Natural killer cell (primary cell): ENCODE results near the gene RASSF4. TPM values are rescaled to one million over a fixed set of nuclear protein-coding genes. Genes with fewer than 3 reads are reported as not detected.

Source experiments
- ATAC-seq, 3 donors: fragments of 150-1000 bp in 2 of 3; fragments of 200-7000 bp in 1 of 3; cut with Tn5 transposase; 1 replicate in 1 of 3; 2 replicates in 2 of 3; pipeline ENCODE4 v1.10.0; 2021; ENCODE audit warnings: mild to moderate bottlenecking in 2 of 3, moderate library complexity in 2 of 3
- DNase-seq, 2 donors: peaks; one replicate each; pipeline versions ENCODE4 v3.0.0 to v3.0.0-alpha.2; 2013 to 2021; ENCODE audit warnings: mixed read lengths in 1 of 2
- H3K27ac ChIP-seq: one replicate; pipeline ENCODE4 v1.5.1; 2013; ENCODE audit warnings: mild to moderate bottlenecking, low read length
- H3K27me3 ChIP-seq: one replicate; pipeline ENCODE4 v1.6.1; 2013; ENCODE audit warnings: low read length; ENCODE audit not compliant: control insufficient read depth, insufficient read depth
- H3K36me3 ChIP-seq: one replicate; pipeline ENCODE4 v1.6.1; 2013; ENCODE audit warnings: low read length; ENCODE audit not compliant: control insufficient read depth, insufficient read depth
- H3K4me1 ChIP-seq: one replicate; pipeline ENCODE4 v1.6.1; 2013; ENCODE audit warnings: low read length; ENCODE audit not compliant: control insufficient read depth, insufficient read depth
- H3K4me3 ChIP-seq: one replicate; pipeline ENCODE4 v1.5.1; 2013; ENCODE audit warnings: low read length
- H3K9me3 ChIP-seq: one replicate; pipeline ENCODE4 v1.6.1; 2013; ENCODE audit warnings: low read length; ENCODE audit not compliant: control insufficient read depth, insufficient read depth
- H3K27ac Mint-ChIP-seq, 2 donors: one replicate each; pipeline ENCODE4 v1.8.0; 2022; ENCODE audit warnings: mild to moderate bottlenecking in 2 of 2, mixed read lengths in 2 of 2, moderate library complexity in 1 of 2
- H3K27me3 Mint-ChIP-seq, 2 donors: one replicate each; pipeline ENCODE4 v1.8.0; 2022; ENCODE audit warnings: low read depth in 2 of 2, mixed read lengths in 2 of 2
- H3K36me3 Mint-ChIP-seq: one replicate; pipeline ENCODE4 v1.8.0; 2022; ENCODE audit warnings: mixed read lengths
- H3K4me1 Mint-ChIP-seq, 2 donors: one replicate each; pipeline ENCODE4 v1.8.0; 2022; ENCODE audit warnings: mixed read lengths in 2 of 2
- H3K4me3 Mint-ChIP-seq: one replicate; pipeline ENCODE4 v1.8.0; 2022; ENCODE audit warnings: mild to moderate bottlenecking, moderate library complexity, mixed read lengths
- H3K9me3 Mint-ChIP-seq, 2 donors: one replicate each; pipeline ENCODE4 v1.8.0; 2022; ENCODE audit warnings: mixed read lengths in 2 of 2
- WGBS: methylation state at CpG from one replicate; pipeline ENCODE4 v1.1.7; 2013; ENCODE audit warnings: missing lambda C conversion rate; ENCODE audit not compliant: insufficient coverage; 5-methylcytosine and 5-hydroxymethylcytosine counted together
- intact Hi-C: fragments of 100-400 bp; cut with micrococcal nuclease; formaldehyde crosslinking; loops from one replicate; pipeline ENCODE4 v1.14.2; 2022
- total RNA-seq, 4 donors: library from RNA; stranded (reverse); fragments of 120-200 nt in 1 of 4; gene quantifications; one replicate each; pipeline versions ENCODE4 v1.2.3 to v1.2.4, GENCODE V29; 2013 to 2022
- TF ChIP-seq, protein P1 (sequence below): fragments of 200-600 bp; IDR thresholded peaks from one replicate; pipeline ENCODE4 v1.8.0; 2022; ENCODE audit warnings: antibody characterized with exemption

The RASSF4 gene
- total RNA-seq, 3 donors from 2014 or later (not counting 1 experiment from before 2014, with no cell fraction given), result 99.8 to 116 (median 104) TPM

DNA sequence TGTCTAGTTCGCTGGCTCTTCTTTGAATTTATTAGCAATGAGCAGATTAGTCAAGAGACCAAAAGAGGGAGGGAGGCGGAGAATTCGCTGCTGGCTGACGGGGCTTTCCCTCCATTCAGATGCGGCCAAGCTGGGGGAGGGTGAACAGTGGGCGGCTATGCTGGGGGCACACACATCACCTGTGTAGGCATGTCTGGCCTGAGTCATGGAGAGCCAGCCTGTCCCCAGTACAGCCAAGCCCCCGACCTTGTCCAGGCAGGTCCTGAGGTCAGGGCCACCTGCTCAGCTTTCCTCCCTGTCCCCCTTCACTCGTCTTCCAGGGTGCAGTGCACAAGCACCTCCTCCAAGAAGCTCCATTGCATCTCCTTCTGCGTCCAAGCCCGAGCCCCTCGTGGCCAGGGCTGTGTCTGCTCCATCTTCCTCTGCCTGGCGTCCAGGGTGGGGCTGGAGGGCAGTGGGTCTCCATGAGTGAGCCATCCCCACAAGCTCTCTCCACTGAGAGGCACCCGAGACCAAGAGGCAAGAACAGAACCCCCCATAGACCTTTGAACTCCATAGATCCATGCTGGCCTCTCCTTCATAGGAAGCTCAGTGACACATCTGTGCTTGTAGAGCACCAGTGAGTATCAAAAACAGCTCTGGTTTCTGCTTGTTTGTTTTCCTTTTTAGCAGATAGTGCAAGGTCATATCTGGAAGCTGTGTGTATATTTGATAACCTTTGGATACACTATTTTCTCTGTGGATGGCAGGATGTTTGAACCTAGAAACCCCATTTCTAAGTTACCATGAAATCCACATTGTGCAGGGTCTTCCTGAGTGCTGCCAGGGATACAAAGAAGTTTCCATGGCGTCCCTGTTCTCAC, 20.9 kb downstream of the RASSF4 start:
- DNase-seq (no peak), ATAC-seq (no peak)
- Mint-ChIP-seq H3K36me3 (no peaks in the 10 kb centered on the region), H3K4me1 (peaks cover 6 to 8% of the 10 kb centered on the region in 2 donors), H3K9me3 (no peaks in the 10 kb centered on the region), H3K27ac (peak overlapping the region; percentile 2 to 7), H3K4me3 (no peak overlapping the region), H3K27me3 (no peaks in the 10 kb centered on the region)
- Histone ChIP-seq H3K36me3 (peaks cover 11% of the 10 kb centered on the region), H3K27me3 (no peaks in the 10 kb centered on the region), H3K4me1 (no peaks in the 10 kb centered on the region), H3K9me3 (no peaks in the 10 kb centered on the region), H3K4me3 (no peak overlapping the region), H3K27ac (no peak overlapping the region)
- WGBS, result 79% methylated on average over 14 of the region's 14 CpGs
- TF ChIP-seq, protein P1, sequence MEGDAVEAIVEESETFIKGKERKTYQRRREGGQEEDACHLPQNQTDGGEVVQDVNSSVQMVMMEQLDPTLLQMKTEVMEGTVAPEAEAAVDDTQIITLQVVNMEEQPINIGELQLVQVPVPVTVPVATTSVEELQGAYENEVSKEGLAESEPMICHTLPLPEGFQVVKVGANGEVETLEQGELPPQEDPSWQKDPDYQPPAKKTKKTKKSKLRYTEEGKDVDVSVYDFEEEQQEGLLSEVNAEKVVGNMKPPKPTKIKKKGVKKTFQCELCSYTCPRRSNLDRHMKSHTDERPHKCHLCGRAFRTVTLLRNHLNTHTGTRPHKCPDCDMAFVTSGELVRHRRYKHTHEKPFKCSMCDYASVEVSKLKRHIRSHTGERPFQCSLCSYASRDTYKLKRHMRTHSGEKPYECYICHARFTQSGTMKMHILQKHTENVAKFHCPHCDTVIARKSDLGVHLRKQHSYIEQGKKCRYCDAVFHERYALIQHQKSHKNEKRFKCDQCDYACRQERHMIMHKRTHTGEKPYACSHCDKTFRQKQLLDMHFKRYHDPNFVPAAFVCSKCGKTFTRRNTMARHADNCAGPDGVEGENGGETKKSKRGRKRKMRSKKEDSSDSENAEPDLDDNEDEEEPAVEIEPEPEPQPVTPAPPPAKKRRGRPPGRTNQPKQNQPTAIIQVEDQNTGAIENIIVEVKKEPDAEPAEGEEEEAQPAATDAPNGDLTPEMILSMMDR, result no peak
- intact Hi-C loops, result no loop called here

DNA sequence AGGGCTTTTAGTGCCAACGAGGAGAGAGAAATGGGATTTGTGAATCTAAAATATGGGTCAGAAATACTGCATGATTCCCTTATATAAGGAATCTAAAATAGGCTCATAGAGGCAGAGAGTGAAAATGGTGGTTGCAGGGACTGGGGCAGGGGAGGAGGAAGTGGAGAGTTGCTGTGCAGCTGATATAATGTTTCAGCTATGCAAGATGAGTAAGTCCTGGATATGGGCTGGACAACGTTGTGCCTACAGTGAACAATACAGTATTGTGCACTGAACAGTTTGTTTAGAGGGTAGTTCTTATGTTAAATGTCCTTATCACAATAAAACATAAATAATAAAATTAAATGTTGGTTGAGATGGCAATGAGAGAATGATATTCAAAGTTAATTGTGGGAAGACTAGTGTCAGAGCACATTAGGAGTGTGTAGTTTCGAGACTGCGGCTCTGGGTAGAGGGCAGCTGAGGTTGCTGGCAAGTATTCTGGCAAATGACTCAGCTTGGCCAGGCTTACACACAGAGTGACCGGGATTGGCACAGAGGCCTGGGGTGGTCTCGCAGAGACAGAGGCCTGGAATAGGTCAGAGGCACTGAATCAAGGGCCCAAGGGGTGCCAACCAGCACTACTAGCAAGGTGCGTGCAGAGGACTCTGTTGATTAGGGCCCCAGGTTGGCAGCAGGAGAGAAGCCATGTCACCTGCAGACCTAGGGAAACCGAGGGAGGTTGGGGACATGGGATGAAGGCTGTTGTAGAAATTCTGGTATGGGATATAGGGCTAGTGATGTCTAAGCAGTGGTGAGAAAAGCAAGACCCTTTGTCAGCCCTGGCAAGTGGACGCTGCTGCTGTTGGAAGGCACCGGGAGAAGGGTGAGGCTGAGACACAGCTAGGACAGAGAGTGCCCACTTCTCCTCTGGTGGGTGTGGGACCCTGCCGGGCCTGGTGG, 21.8 kb downstream of the RASSF4 start:
- H3K4me1 ChIP-seq, result no peaks in the 10 kb centered on the region
- Mint-ChIP-seq H3K4me3 (no peak overlapping the region), H3K4me1 (peaks cover 6 to 8% of the 10 kb centered on the region in 2 donors), H3K27ac (peak overlapping the region; percentile 2 to 7), H3K36me3 (no peaks in the 10 kb centered on the region), H3K9me3 (no peaks in the 10 kb centered on the region), H3K27me3 (no peaks in the 10 kb centered on the region)
- H3K27ac ChIP-seq, result no peak overlapping the region
- no peak for DNase-seq
- TF ChIP-seq, protein P1, result no peak
- H3K27me3 ChIP-seq, result no peaks in the 10 kb centered on the region
- no peak overlapping the region for H3K4me3 ChIP-seq
- ATAC-seq, result no peak
- intact Hi-C loops, result no loop called here
- WGBS, result 85% methylated on average over 11 of the region's 11 CpGs
- H3K36me3 ChIP-seq, result peaks cover 11% of the 10 kb centered on the region
- no peaks in the 10 kb centered on the region for H3K9me3 ChIP-seq

DNA sequence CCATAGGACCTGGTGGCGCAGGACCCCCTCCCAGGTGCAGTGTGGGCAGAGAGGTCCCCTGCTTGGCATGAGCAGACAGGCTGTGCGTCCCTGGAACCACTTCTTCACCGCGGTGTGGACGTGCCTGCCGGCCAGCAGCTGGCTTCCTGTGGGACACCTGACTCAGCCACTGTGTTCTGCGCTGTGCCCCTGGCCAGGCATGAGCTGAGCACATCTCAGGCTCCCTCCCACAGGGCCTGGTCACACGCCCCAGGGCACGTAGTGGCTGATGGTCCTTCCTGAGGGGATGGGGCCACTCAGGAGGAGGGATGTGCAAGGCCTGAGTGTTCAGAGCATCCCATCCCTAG, 22.5 kb downstream of the RASSF4 start:
- Histone ChIP-seq H3K27ac (no peak overlapping the region), H3K4me3 (no peak overlapping the region), H3K9me3 (no peaks in the 10 kb centered on the region), H3K27me3 (no peaks in the 10 kb centered on the region), H3K36me3 (peaks cover 11% of the 10 kb centered on the region), H3K4me1 (no peaks in the 10 kb centered on the region)
- ATAC-seq (no peak), DNase-seq (no peak)
- Mint-ChIP-seq H3K9me3 (no peaks in the 10 kb centered on the region), H3K36me3 (no peaks in the 10 kb centered on the region), H3K27ac (no peak overlapping the region), H3K27me3 (no peaks in the 10 kb centered on the region), H3K4me1 (peaks cover 6 to 8% of the 10 kb centered on the region in 2 donors), H3K4me3 (no peak overlapping the region)
- intact Hi-C loops, result no loop called here
- TF ChIP-seq, protein P1, result no peak
- WGBS, result 70% methylated on average over 9 of the region's 9 CpGs
